Stimulated activated naive CD4-positive, alpha-beta T cell (primary cell): ENCODE measurements around the gene SH3BGRL3.
A peak's percentile ranks its signal among the peaks of the same experiment; 100 is the strongest.
"Not testable (repeated sequence)": the region's sequence is repeated elsewhere in the genome, so short reads cannot be mapped to it uniquely, and the experiment has no call there.

Experiments
- DNase-seq, 6 experiments: peaks; one replicate each; lab custom pipeline; 2025; lab: John Stamatoyannopoulos, UW

The SH3BGRL3 gene

GRCh38 chr1:26290882-26291261 lies 11.0 kb downstream of the SH3BGRL3 start:
- no peak for DNase-seq

GRCh38 chr1:26291433-26291832 lies 11.5 kb downstream of the SH3BGRL3 start:
- no peak for DNase-seq

DNA sequence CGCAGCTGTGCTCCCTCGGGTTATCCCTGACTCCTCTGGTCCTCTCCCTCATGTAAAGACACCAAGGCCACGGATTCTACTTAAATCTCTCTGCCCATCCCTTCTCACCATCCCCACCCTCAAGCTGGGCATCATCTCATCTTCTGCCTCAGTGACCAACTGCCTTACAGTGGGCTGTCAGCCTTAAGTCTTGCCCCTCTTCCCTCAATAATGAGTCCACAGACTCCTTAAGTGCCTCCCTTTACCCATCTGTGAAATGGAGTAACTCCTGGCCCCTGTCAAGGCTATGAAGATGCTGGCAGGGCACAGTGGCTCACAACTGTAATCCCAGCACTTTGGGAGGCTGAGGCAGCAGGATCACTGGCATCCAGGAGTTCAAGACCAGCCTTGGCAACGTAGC lies 12.1 kb downstream of the SH3BGRL3 start:
- no peak for DNase-seq

DNA sequence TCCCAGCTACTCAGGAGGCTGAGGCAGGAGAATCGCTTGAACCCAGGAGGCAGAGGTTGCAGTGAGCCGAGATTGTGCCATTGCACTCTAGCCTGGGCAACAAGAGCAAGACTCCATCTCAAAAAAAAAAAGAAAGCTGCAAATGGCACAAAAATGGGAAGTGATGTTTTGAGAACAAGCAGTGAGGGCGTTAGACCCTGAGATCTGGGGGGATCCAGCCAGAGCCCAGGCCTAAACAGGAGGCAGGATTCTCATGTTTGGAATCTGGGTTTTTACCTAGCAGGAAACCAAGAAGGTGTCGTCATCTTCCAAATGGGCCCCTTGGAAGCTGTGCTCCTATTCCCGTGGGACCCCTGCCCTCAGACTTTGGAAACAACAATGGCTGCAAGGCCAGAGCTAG lies 12.8 kb downstream of the SH3BGRL3 start:
- DNase-seq, result not testable (repeated sequence)

DNA sequence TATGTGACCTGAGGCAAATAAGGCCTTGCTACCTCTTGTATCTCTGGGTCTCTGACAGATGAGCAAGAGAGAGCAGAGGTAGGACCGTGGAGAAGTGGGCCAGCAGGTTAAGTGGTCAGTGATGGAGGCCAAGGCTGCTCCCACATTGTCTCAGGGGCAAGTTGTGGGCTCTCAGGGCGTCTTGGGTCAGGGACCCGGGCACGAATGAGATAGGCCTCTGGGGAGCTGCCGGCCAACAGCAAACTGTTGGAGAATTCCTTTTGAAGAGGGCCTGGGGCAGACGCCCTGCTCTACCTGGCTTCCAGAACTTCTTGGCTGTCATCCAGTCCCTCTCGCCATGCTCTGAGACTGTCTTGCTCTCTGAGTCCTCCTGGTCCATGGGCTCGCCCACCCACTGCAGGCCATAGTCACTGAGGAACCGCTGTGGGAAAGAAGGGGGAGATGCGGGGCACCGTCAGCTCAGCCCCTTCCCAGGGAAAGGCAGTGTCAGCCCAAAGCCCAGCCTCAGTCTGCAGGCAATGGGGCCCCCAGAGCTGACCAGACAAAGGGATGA lies 14.1 kb downstream of the SH3BGRL3 start:
- DNase-seq, result no peak

GRCh38 chr1:26295194-26296138 lies 15.6 kb downstream of the SH3BGRL3 start:
- no peak for DNase-seq

- DNase-seq, result no peak
These were observed 16.6 kb downstream of the SH3BGRL3 start for GRCh38 chr1:26296340-26297056.

DNA sequence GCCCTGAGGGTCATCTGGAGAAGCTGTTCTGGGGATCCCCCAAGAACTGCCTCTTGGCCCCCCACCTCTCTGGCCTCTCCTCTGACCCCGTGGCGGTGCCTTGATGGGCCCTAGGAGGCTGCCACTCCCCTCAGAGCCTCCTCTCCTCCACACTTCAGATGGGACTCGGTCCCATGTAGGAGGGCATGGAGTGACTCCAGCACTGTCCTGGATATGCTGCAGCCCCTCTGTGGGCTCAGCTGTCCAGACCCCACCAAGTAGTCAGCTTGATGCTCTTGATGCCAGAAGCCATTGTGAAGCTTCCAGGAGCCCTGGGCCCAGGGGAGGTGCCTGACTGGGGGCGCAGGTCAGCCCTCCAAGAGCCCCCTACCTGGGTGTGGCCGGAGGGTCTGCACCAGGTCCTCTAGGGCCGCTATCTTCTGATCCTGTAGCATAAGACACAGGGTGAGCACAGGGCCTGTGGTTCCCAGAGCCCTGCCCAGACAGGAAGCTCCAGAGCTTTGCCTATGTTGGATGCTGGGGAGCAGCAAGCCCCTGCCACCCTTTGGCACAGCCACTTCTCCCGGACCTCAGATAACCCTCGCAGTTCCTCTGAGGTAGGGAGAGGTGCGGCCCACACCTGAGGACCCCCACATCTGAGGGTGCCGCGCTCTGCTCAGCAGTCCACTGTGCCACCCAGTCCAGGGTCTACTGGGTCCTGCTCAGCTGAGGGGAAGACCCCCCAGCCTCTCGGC lies 17.3 kb downstream of the SH3BGRL3 start:
- no peak for DNase-seq

DNA sequence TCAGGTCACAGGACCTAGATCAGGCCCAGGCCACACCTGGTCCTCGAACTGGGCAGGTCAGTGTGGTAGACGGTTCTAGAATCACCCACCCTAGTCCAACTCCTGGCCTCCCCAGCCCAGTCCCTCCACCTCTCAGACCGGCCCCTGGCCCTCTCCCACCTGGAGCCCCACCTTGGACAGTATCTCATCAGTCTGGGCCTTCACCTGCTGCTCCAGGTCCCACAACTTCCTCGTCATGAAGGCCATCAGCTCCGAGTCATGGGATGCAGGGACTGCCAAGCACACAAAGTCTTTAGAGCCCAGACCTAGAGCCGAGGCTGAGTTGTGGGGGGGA lies 17.9 kb downstream of the SH3BGRL3 start:
- DNase-seq, result no peak

DNA sequence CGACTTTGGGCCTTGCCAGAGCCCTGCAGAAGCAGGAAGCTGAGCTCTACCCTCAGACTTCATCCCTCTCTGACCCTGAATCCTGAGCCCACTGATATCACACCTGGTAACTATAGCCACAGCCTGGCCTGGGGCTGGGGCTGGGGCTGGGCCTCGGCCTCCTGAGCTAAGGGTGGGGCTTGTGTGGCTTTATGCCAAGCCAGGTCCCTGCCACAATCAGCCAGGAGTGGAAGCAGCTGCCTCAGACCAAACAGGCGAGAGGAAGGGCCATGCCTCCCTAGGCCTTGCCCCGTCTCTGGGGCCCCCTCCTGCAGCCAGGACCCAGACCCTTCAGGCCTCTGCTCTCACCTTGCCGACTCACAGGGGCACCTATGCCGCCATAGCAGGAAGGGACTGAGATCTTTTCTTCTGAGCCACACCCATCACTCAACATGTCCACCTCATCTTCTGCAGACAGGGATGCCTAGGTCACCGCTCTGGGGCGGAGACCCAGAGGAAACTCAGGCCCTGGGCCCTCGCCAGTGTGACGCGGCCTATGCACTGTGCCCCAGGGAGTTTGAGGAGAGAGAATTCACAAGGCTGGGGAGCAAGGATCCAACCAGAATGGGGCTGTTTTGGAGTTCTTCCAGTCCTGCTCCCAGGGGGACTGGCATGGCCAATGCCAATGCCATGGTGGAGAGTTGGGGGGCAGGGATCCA lies 20.8 kb downstream of the SH3BGRL3 start:
- no peak for DNase-seq

DNA sequence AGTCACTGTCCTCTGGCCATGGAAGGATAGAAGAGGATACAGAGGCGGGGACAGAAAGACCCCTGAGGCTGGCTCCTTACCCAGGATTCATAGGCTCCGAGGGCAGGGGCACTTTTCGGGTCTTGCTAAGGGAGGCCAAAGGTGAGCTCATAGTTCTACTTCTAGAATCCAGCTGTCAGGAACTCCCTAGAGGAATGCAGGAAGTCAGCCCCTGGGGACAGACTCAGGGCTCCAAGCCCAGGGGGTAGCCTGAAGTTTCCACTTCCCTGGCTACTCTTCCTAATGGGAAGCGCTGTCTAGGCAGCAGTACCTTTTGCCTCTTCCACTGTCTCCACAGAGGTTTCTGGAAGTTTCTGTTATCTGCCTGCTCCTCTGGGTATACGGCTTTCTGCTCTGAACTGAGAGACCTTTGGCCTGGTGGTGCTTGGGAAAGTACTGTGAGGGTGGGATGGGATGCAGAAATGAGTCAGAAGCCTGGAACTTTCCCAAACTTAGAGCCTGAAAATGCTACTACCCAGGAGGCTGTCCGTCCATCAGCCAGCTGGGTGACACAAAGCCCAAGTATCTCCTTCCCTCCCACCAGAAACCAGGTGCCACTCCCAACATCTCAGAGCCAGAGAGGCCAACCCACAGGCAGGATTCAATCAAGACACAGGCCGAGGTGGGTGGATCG lies 23.0 kb downstream of the SH3BGRL3 start:
- no peak for DNase-seq

GRCh38 chr1:26305667-26306289 lies 25.9 kb downstream of the SH3BGRL3 start:
- DNase-seq, result no peak

DNA sequence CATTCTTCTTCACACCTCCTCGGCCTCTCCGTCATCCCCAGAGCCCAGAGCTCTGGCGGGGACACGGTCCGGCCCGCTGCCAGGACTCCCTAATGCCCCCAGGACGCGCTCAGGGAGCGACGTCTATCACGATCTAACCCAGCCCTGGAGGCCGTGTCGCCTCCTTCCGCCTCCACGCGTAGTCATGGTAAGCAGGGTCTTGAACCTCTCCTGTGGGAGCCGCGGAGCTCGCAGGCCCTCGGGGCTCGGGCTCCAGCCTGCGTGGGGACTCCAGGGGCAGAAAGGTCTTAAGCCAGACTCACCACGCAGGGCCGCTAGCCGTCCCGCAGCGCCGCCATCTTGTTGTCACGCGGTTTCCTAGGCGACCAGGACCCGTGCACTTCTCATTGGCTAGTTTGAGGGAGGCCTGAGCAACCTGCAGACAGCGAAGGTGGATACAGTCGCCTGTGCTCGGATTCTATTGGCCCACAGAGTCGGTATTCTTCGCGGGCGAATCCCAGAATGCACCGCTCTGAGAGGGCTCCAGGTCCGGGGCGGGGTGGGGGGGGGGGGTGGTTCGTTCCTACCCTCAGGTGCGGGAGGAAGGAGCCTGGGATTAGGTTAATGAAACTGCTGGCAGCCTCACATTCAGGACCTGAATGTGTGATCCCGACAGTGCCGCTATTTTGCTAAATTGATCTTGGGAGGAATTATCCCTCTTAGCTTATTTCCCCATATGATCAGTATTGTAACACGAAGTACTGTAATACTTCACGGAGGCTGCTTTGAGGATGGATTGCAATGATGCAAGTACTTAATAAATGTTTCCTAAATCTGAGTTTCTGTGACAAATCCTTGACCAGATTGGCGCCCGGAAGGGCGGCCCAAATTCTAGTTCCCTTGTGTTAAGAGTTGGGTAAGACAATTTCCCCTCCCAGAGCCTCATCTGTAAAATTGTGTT lies 26.7 kb downstream of the SH3BGRL3 start, which contains the start of gene UBXN11:
UBXN11 (minus strand) TSS at position 347 of the 940 bp plus-strand sequence. CDS start 3,753 bp downstream, outside the sequence.
- peak; percentile 84 to 94 (median 89) for DNase-seq

- DNase-seq, result peak in 5 of 6 experiments; percentile 39 to 87 (median 57)
These were observed 27.5 kb downstream of the SH3BGRL3 start for GRCh38 chr1:26307363-26307781.

DNA sequence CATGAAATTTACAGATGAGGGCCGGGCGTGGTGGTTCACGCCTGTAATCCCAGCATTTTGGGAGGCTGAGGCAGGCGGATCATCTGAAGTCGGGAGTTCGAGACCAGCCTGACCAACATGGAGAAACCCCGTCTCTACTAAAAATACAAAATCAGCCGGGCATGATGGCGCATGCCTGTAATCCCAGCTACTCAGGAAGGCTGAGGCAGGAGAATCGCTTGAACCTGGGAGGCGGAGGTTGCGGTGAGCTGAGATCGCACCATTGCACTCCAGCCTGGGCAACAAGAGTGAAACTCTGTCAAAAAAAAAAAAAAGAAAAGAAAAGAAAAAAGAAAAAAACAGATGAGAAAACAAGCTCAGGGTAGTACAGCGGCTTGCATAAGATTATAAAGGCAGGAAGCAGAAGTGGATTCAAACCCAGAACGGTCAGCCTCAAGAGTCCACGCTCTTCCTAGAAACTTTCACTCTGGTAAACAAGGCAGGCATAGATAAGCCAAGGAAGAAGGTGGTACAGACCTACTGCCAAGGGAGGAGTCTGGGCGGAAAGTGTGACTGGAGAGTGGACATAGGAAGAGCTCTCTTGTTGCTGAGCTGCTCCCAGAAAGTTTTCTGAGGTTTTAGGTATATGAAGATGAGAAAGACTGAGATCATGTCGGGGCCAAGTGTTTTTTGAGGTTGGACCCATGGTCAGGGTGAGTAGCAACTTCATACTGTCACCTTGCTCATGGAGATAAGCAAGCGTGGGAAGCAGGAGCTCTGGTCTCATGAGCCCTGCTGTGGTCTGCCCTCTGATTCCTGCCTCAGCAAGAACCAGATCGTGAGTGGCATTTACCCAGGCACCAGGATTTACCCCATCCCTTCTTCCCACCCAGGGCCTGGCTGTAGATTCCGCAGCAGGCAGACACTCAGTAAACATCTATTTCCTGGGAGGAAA lies 28.3 kb downstream of the SH3BGRL3 start:
- DNase-seq, result peak in 2 of 6 experiments; percentile 28 to 46

- no peak for DNase-seq
These were observed 34.6 kb downstream of the SH3BGRL3 start for GRCh38 chr1:26314501-26314900.

- DNase-seq, result no peak
These were observed 36.3 kb downstream of the SH3BGRL3 start for GRCh38 chr1:26315874-26316850.
